Retinal pigment epithelial cell (primary cell): ENCODE results near the gene ATP2C2.
"Not testable (repeated sequence)": the region's sequence is repeated elsewhere in the genome, so short reads cannot be mapped to it uniquely, and the experiment has no call there.

Experiments used
- DNase-seq: peaks from one replicate; pipeline ENCODE4 v3.0.0-alpha.2; 2010; ENCODE audit warnings: low read depth
- H3K4me3 ChIP-seq: 2 replicates; pipeline ENCODE4 v1.5.1; 2011; ENCODE audit warnings: mild to moderate bottlenecking, low read length, control low read depth, moderate library complexity
- TF ChIP-seq, protein P1 (sequence below): conservative IDR thresholded peaks from 2 replicates; pipeline ENCODE4 v1.5.1; 2011; ENCODE audit warnings: low read depth, low read length, control low read depth, inconsistent platforms

ATP2C2 gene

GRCh38 chr16:84382396-84382795 is 14.1 kb downstream of the ATP2C2 start:
- no peak overlapping the region for H3K4me3 ChIP-seq
- TF ChIP-seq, protein P1, sequence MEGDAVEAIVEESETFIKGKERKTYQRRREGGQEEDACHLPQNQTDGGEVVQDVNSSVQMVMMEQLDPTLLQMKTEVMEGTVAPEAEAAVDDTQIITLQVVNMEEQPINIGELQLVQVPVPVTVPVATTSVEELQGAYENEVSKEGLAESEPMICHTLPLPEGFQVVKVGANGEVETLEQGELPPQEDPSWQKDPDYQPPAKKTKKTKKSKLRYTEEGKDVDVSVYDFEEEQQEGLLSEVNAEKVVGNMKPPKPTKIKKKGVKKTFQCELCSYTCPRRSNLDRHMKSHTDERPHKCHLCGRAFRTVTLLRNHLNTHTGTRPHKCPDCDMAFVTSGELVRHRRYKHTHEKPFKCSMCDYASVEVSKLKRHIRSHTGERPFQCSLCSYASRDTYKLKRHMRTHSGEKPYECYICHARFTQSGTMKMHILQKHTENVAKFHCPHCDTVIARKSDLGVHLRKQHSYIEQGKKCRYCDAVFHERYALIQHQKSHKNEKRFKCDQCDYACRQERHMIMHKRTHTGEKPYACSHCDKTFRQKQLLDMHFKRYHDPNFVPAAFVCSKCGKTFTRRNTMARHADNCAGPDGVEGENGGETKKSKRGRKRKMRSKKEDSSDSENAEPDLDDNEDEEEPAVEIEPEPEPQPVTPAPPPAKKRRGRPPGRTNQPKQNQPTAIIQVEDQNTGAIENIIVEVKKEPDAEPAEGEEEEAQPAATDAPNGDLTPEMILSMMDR: no peak
- DNase-seq: no peak

DNA sequence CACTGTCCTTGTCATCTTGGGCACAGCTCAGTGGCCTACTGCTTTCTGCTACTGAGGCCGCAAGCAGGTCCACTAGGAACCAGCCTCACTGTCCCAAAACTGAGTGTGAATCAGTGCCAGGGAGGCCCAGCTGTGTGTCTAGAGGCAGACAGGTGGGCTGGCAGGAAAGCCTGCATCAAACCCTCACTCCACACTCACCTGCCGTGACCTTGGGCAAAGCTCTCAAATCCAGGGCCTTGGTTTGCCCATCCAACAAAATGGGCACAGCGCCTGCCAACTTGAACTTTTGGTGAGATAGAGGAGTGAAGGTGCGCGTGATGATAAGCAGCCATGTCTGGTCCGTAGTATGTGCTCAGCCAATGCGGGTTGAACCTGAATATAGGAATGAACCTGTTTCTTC is 14.8 kb downstream of the ATP2C2 start:
- TF ChIP-seq, protein P1: no peak
- no peak for DNase-seq
- H3K4me3 ChIP-seq: no peak overlapping the region

DNA sequence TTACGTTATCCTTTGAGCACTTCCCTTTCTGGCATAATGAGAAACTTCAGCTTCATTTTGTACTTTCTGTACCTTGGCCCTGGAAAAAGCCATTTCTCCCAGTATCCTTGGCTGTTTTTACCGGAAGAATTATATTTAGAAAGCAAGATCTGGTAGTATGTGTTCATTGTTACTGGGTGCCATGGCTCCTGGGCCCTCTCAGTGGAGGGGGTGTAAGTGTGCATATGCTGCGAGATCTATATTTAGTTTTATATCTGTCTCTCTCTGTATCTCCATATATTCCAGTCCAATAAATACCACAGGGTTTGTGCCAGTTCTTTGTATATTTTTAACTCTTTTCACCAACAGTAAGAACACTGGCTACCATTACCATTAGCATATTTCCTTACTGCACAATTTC is 17.7 kb downstream of the ATP2C2 start:
- no peak overlapping the region for H3K4me3 ChIP-seq
- no peak for DNase-seq
- TF ChIP-seq, protein P1: no peak

GRCh38 chr16:84387021-84387420 is 18.7 kb downstream of the ATP2C2 start:
- no peak overlapping the region for H3K4me3 ChIP-seq
- TF ChIP-seq, protein P1: no peak
- DNase-seq: no peak

DNA sequence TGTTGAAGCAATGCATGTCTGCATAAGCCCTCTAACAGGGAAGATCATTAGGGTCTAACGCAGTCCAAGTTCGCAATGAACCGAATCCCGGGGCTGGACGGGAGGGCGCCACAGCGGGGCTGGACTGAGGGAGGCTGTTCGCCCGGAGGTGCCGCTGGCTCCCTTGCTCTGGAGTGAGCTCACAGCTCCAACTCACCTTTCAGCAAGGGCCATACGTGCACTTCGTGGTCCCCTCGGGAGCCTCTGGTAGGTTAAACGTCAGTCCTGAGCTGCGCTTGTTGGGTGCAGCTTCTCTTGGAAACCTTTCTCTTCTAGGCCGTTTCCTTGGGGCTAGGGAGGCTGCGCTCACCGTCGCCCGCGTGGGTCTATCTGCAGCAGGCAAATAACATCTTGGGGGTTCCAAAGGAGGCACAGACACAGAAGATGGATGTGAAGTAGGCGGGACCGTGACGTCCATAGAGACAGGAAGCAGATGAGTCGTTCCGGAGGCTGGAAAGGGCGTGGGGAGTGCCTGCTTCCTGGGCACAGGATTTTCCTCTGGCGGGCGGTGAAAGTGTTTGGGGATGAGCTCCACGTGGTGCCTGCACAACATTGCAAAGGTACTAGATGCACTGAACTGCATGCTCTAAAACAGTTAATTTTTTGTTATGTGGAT is 21.9 kb downstream of the ATP2C2 start:
- DNase-seq: no peak
- TF ChIP-seq, protein P1: no peak
- no peak overlapping the region for H3K4me3 ChIP-seq

GRCh38 chr16:84391151-84392030 is 23.1 kb downstream of the ATP2C2 start:
- TF ChIP-seq, protein P1: no peak
- no peak overlapping the region for H3K4me3 ChIP-seq
- DNase-seq: no peak

GRCh38 chr16:84392031-84392360 is 23.7 kb downstream of the ATP2C2 start:
- DNase-seq: no peak
- TF ChIP-seq, protein P1: no peak
- no peak overlapping the region for H3K4me3 ChIP-seq

DNA sequence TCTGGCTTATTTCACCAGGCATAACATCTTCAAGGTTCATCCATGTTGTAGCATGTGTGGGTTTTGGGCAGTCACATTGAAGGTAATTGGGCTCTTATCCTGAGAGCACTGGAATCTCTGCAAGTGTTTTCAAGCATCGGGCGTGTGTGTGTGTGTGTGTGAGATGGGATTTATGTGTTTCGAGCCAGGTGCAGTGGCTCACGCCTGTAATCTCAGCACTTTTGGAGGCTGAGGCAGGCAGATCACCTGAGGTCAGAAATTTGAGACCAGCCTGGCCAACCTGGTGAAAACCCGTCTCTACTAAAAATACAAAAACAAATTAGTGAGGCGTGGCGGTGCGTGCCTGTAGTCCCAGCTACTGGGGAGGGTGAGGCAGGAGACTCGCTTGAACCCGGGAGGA is 27.7 kb downstream of the ATP2C2 start:
- DNase-seq, H3K4me3 ChIP-seq: not testable (repeated sequence)
